NCI-H187 (cell line): ENCODE data around the gene BRK1.
"Not testable (repeated sequence)": the region's sequence is repeated elsewhere in the genome, so short reads cannot be mapped to it uniquely, and the experiment has no call there.

Source experiments
- DNase-seq, 2 experiments: peaks; one replicate each; lab custom pipeline; 2025; lab: John Stamatoyannopoulos, UW

Gene BRK1

DNA sequence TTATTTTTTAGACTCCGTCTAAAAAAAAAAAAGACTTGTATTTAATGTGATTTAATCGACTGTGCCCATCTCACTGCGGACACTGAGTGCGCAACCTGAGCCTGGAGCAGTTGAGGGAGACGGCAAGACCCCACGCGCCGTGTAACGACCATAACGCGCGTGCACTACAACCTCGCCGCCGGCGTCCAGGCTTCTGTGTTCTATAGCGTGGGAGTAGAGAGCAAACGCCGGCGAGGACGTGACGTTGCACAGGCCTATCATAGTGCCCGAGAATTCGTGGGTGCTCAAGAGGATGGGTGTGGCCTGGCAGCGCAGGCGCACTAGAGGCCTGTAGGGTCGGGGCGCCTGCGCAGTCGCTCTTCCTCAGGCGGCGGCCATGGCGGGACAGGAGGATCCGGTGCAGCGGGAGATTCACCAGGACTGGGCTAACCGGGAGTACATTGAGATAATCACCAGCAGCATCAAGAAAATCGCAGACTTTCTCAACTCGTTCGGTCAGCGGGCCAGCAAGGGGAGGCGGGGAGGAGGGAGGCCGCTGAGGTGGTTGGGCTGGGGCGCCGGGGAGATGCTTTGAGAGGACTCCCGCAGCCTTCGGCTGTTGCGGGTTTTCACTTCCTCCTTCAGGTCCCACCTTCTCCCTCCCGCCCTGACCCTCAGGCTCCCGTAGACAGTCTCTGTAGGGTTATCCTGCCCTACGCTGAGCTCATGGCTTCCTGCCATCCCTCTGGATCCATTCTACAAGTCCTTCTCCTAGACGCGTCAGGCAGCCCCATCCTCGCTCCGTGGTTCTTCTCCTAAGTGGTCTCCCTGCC is at the start of gene BRK1:
TSS of gene BRK1 (plus strand) at position 350 of the 812 bp plus-strand sequence. CDS start at position 377, 27 bp downstream.
- DNase-seq: peak; percentile 70 to 86

DNA sequence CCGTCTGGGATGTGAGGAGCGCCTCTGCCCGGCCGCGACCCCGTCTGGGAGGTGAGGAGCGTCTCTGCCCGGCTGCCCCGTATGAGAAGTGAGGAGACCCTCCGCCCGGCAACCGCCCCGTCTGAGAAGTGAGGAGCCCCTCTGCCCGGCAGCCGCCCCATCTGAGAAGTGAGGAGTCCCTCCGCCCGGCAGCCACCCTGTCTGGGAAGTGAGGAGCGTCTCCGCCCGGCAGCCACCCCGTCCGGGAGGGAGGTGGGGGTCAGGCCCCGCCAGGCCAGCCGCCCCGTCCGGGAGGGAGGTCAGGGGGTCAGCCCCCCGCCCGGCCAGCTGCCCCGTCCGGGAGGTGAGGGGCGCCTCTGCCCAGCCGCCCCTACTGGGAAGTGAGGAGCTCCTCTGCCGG is 45.4 kb upstream of the BRK1 start:
- not testable (repeated sequence) for DNase-seq

DNA sequence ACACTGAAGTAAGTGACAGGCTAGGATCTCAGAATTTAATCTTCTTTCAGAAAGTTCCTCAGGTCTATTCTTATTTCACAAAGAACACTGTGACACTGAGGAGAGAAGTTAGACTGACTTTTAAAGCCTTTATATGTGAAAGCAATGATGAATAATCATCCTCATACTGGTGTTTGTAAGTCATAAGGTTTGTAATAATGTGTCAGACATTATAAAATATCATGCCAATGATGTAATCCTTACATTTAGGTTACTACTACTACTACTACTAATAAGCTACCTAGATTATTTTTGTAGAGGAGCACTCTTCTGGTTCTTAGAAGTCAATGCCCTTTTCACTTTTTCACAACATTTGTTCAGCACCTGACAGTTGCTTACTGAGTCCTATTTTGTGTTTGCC is 40.8 kb upstream of the BRK1 start:
- no peak for DNase-seq

DNA sequence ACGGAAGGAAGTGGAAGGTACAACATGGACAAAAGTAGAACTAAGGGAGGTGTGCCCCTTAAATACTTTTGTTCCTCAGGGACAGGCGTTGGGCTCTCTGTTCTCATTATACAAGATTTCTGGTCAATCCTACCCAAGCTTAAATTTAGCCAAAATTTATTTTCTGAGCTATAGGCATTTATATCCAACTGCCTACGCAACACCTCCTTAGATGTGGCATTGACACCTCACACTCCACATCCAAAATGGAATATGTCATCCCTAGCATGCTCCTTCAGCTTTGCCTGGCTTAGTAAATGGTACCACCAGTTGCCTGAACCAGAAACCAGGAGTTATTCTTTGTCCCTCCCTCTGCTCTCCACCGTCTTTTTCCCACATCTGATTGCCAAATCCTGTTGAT is 33.6 kb upstream of the BRK1 start:
- DNase-seq: no peak

DNA sequence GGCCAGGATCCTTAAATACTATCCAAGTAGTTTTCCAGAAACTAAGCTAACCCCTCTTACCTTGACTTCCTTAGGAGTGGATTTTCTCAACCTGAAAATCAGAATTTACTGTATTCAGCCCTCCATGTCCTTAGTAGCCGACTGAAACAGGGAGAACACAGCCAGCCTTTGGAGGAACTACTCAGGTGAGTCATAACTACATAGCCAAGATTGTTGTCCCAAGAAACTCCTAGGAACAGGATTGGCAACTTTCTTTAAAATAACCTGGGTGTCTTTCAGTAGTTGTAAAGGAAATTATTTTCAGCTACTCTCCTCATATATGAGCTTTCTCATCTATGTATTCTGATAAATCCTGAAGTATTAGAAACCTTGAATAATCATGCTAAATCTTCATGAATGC is 29.7 kb upstream of the BRK1 start:
- no peak for DNase-seq

DNA sequence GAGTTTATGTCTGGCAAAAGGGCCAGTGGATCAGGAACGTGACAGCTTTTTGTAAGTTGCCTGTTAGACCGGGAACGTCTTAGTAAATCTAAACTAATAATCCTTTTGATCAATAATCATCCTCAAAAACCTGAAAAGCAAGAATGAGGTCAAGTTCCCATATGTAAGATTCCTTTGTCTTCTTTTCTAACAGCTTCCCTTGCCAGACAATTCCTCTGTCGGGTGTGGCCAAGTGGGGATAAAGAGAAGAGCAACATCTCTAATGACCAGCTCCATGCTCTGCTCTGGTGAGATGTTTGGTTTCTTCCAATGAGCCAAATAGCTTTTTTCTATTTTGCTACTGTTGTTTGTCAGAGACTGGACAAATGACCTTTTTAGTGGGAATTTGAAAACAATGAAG is 27.2 kb upstream of the BRK1 start:
- DNase-seq: no peak

DNA sequence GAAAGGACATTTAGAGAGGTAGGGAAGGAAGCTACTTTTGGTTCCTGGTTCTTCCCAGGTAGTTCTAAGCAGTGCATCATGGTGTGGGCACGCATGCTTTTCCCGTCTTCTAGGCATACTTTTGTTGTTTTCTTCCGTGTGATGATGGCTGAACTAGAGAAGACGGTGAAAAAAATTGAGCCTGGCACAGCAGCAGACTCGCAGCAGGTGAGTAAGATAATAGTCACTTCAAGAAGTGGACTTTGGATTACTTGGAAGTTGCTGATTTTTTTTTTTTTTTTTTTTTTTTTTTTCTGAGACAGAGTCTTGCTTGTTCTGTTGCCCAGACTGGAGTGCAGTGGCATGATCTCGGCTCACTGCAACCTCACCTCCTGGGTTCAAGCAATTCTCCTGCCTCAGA is 25.3 kb upstream of the BRK1 start:
- no peak for DNase-seq

DNA sequence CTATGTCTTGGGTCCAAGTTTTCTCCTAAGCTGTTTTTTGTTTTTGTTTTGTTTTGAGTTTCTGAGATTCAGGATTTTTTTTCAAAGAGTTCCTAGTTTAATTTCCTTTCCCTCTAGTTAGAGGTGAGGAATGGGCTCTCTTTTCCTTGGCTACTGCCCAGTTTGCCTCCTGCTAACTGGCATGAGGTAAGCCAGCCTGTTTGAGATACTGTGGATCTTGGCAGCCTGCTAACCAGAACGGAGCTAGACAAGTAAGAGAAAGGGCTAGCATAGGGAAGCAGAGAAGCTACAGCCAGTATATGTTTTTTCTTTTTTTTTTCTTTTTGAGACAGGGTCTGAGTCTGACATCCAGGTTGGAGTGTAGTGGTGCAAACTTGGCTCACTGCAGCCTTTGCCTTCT is 24.7 kb upstream of the BRK1 start:
- not testable (repeated sequence) for DNase-seq

DNA sequence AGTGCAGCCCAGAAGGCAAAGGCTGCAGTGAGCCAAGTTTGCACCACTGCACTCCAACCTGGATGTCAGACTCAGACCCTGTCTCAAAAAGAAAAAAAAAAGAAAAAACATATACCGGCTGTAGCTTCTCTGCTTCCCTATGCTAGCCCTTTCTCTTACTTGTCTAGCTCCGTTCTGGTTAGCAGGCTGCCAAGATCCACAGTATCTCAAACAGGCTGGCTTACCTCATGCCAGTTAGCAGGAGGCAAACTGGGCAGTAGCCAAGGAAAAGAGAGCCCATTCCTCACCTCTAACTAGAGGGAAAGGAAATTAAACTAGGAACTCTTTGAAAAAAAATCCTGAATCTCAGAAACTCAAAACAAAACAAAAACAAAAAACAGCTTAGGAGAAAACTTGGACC is 24.1 kb upstream of the BRK1 start:
- not testable (repeated sequence) for DNase-seq

DNA sequence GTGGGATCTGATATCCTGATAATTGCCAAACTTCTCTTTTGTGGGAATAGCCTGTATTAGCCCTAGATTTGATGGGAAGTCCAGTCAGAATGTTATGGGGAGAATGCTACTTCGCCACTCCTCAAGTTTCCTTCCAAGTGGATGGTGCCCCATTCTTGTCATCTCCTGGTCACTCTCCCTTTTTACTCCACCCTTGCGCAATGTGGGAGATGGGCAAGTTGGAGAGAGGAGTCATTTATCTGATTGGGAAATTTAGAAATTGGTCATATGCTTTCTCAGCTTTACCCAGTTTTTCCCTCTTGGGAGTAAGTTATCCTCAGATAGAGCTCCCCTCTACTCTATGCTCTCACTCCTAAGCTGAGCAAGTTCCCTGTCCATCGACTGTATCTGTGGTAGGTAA is 21.8 kb upstream of the BRK1 start:
- DNase-seq: no peak

DNA sequence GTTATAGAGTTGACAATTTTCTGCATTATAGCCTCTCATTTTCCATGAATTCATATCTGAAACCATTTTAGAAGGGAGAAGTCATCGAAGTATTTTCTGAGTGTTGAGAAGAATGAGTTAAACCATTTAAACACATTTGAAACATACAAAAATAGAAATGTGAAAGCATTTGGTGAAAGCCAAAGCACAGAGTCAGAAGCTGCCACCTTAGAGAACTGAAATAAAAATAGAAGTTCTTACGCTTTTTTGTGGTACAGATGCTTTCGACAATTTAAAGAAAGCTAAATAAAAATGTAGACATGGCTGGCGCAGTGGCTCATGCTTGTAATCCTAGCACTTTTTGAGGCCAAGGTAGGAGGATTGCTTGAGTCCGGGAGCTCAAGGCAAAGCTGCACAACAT is 16.4 kb upstream of the BRK1 start:
- DNase-seq: no peak

DNA sequence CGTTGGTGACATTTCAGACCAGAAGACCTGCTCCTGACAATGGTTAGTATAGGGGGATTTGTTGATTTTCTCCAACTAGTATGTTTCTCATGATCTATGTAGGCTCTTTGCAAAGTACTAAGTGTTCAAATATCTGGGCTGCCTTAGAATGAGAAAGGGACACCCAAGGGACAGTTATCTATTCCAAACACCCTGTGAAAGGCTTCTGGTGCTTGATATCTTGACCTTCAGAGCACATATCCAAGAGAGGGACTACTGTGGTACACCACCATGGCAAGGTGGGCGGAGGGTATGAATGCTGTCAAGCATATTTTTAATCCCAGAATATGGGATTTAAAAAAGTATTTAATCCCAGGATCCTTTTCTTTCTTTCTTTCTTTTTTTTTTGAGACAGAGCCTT is 8.6 kb upstream of the BRK1 start:
- no peak for DNase-seq

DNA sequence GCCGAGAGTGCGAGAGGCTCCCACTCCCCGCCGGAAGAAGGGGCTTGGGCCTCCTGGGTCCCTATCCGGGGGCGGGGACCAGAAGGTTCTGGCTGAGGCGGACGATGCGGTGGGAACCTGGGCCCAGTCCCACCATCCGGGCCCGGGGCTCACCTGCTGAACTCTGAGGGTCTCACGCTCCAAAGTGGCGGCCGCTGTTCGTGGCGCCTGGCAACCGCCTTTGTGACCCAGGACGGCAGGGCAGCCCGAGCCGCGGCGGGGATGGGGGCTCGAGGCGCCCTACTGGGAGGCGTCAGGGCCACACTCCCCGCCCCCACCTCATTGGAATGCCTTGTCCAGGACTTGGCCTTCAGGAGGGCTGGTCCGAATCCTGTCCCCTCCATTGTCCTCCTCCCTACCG is 7.4 kb upstream of the BRK1 start, which contains the start of gene FANCD2OS:
TSS of gene FANCD2OS (minus strand) at position 165 of the 400 bp plus-strand sequence. CDS start 3,481 bp downstream, outside the sequence.
- no peak for DNase-seq

DNA sequence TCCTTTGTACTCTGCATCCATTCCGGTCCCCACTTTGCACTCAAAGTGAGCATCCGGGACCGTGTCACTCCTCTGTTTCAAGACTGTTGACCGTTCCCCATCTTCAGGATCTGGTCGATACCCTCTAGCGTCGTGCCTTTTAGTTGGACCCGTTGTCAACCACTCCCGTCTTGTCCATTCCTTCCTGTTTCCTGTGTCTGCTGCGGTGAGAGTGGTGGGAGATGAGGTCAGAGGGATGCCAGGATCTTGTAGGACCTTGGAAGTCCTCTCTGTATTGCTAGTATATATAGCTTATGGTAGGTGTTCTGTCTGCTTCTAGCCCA is 624 bp downstream of the BRK1 start:
- no peak for DNase-seq

DNA sequence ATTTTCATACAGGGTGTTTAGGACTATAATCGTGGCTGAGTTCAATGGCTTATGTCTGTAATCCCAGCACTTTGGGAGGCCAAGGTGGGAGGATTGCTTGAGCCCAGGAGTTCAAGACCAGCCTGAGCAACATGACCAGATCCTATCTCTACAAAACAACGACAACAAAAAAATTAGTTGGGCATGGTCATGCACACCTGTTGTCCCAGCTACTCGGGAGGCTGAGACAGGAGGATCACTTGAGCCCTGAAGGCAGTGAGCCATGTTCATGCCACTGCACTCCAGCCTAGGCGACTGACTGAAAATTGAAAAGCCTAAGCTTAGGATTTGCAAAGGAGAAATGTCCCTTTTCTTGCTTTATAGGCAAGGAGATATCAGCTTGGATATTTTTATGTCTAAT is 1.5 kb downstream of the BRK1 start:
- DNase-seq: no peak

DNA sequence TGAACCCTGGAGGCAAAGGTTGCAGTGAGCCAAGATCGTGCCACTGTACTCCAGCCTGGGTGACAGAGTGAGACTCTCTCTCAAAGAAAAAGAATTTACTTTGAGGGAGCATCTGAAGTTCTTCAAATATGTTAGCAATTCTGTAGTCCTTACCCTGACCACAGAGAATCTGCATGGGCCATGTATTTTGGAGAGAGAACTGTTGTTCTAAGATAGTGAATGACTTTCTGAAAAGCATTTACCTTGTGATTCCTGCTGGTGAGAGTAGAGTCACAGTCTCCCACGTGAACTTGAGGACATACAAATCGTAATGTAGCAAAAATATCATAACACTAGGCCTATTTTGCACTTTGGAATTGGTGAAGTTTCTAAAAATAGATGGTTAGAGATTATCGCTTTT is 3.9 kb downstream of the BRK1 start:
- no peak for DNase-seq

DNA sequence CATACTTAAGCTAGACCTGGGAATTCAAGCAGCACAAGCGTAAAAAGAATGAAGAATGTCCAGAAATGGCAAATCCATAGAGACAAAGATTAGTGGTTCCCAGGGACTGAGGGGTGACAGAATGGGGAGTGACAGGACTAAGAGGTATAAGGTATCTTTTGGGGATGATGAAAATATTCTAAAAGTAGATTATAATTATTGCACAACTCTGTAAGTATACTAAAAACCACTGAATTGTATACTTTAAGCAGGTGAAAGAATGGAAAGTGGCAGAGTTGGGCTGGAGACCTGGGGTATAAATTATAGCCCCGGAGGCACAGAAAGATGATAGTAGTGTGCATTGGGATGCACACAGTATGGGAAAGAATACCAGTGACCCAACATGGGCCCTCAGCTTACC is 5.6 kb downstream of the BRK1 start:
- DNase-seq: no peak

DNA sequence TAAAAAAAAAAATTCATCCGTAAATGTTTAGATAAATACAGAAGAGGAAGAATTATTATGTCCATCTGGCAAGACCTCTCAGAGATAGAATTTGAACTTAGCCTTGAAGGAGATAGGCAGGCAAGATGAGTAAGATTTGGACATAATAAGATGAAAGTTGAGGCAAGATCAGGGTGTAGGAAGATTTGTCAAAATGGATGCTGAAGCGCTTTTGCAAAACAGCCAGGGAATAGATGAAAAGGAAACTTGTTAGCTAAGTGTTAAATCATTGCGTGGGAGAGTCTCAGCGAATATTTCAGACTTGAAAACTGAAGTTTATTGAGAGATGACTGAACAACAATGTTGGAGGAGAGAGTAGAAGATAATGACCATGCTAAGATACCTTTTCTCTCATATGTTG is 7.2 kb downstream of the BRK1 start:
- no peak for DNase-seq

DNA sequence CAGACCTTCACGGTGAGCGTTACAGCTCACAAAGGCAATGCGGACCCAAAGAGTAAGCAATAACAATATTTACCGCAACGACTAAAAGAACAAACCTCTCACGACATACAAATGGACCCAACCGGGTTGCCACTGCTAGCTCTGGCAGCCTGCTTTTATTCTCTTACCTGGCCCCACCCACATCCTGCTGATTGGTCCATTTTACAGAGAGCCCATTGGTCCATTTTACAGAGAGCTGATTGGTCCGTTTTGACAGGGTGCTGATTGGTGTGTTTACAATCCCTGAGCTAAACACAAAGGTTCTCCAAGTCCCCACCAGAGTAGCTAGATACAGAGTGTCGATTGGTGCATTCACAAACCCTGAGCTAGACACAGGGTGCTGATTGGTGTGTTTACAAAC is 20.4 kb downstream of the BRK1 start:
- DNase-seq: not testable (repeated sequence)

DNA sequence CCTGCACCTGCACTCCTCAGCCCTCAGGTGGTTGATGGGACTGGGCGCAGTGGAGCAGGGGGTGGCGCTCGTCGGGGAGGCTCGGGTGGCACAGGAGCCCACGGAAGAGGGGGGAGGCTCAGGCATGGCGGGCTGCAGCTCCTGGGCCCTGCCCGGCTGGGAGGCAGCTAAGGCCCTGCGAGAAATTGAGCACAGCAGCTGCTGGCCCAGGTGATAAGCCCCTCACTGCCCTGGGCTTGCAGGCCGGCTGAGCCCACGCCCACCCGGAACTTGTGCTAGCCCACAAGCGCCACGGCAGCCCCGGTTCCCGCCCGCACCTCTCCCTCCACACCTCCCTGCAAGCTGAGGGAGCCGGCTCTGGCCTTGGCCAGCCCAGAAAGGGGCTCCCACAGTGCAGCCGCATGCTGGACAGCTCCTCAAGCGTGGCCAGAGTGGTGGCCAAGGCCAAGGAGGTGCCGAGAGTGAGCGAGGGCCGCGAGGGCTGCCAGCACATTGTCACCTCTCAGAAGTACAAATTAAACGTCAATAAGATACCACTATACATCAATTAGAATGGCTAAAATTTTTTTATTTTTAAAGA is 21.0 kb downstream of the BRK1 start:
- no peak for DNase-seq

DNA sequence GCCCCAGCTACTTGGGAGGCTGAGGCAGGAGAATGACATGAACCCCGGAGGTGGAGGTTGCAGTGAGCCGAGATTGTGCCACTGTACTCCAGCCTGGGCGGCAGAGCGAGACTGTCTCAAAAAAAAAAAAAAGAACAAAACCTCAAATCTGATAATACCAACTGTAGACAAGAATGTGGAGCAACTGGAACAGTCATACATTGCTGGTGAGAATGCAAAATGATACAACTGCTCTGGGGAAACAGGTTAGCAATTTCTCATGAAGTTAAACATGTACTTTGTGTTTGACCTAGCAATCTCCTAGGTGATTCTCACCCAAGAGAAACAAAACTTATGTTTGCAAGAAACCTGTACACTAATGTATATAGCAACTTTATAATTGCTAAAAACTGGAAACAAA is 21.7 kb downstream of the BRK1 start:
- DNase-seq: no peak

DNA sequence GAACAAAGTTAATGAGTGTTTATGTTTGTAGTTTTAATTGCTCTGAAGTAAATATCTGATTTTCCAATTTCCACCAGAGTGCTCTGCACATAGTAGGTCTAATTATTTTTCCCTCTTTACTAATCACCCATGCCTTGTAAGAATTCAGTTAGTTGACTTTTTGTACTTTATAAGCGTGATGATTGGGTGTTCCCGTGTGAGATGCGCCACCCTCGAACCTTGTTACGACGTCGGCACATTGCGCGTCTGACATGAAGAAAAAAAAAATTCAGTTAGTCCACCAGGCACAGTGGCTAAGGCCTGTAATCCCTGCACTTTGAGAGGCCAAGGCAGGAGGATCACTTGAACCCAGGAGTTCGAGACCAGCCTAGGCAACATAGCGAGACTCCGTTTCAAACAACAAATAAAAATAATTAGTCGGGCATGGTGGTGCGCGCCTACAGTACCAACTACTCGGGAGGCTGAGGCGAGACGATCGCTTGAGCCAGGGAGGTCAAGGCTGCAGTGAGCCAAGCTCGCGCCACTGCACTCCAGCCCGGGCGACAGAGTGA is 25.6 kb downstream of the BRK1 start:
- DNase-seq: no peak

DNA sequence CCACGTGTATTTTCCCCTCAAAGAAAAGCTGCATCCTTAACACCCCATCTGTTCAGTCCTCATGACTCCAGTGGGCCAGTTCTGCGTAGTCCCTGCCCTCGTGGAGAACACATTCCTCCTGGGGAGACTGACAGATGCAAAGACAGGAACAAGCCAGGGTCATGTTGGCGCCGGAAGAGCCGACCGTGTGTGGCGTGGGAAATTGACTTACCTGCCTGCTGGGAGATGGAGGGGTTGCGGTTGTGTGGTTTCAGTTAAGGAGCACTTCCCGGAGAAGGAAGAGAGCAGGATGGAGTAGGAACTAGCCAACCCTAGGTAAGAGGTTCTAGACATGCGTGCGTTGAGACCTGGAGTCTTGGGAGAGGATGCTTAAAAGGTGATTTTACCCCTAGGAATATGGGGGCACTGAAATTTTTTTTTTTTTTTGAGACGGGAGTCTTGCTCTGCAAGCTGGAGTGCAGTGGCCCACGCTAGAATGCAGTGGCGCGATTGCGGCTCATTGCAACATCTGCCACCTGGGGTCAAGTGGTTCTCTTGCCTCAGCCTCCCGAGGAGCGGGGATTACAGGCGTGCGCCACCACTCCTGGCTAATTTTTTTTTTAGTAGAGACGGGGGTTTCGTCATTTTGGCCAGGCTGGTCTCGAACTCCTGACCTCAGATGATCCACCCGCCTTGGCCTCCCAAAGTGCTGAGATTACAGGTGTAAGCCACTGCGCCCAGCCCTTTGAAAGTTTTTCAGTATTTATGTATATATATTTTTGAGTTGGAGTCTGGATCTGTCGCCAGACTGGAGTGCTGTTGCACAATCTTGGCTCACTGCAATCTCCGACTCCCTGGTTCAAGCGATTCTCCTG is 27.5 kb downstream of the BRK1 start:
- peak in 1 of 2 experiments; percentile 26 for DNase-seq
